Subcutaneous abdominal adipose tissue (tissue), 5 donors: Measurements from ENCODE around the gene SKAP2.

Experiments
- H3K27ac ChIP-seq: one replicate; pipeline ENCODE4 v1.7.0; 2013; ENCODE audit warnings: low read depth, mild to moderate bottlenecking, inconsistent platforms, low read length, moderate library complexity
- H3K27me3 ChIP-seq, 5 donors: one replicate each; pipeline ENCODE4 v1.7.0; 2013; ENCODE audit warnings: low read length in 5 of 5, inconsistent platforms in 1 of 5; ENCODE audit not compliant: control insufficient read depth in 5 of 5, insufficient read depth in 4 of 5
- H3K36me3 ChIP-seq, 5 donors: one replicate each; pipeline ENCODE4 v1.7.0; 2013; ENCODE audit warnings: low read length in 5 of 5; ENCODE audit not compliant: control insufficient read depth in 5 of 5, insufficient read depth in 5 of 5
- H3K4me1 ChIP-seq, 5 donors: one replicate each; pipeline ENCODE4 v1.7.0; 2013; ENCODE audit warnings: low read length in 5 of 5, mild to moderate bottlenecking in 3 of 5, moderate library complexity in 1 of 5; ENCODE audit not compliant: control insufficient read depth in 5 of 5, insufficient read depth in 5 of 5
- H3K4me3 ChIP-seq, 5 donors: one replicate each; pipeline ENCODE4 v1.7.0; 2013; ENCODE audit warnings: low read length in 5 of 5, low read depth in 1 of 5
- H3K9ac ChIP-seq, 5 donors: one replicate each; pipeline ENCODE4 v1.7.0; 2013; ENCODE audit warnings: low read length in 5 of 5, mild to moderate bottlenecking in 4 of 5, moderate library complexity in 3 of 5
- H3K9me3 ChIP-seq, 5 donors: one replicate each; pipeline ENCODE4 v1.7.0; 2013; ENCODE audit warnings: low read length in 5 of 5; ENCODE audit not compliant: control insufficient read depth in 5 of 5
- donor health status: healthy.
- donor health status: healthy.
- donor health status: healthy.
- donor health status: healthy.
- donor health status: healthy.

The SKAP2 gene

DNA sequence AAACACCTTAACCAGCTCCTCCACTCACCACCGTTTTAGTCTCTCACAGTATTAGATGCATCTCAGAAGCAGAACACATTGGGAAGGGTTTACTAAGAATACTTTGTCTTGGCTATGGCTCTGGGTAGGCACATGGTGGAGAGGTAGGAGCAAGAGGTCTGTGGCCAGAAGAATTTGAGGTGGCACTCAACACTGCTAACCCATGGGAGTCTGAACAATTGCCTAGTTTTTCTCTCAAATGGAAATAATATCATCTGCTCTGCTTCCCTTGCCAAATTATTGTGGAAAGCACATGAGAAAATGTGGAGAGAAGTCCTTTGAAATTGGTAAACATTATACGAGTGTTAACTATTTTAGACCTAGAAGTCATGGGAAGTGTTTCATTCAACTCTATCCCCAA, 214.3 kb downstream of the SKAP2 start:
- Histone ChIP-seq H3K4me1 (peaks cover 0 to 18% (median 14%) of the 10 kb centered on the region in 5 donors), H3K36me3 (peaks cover 0 to 3% (median 0%) of the 10 kb centered on the region in 5 donors), H3K4me3 (no peak overlapping the region), H3K27me3 (no peaks in the 10 kb centered on the region), H3K9me3 (no peaks in the 10 kb centered on the region), H3K27ac (no peak overlapping the region), H3K9ac (no peak overlapping the region)

DNA sequence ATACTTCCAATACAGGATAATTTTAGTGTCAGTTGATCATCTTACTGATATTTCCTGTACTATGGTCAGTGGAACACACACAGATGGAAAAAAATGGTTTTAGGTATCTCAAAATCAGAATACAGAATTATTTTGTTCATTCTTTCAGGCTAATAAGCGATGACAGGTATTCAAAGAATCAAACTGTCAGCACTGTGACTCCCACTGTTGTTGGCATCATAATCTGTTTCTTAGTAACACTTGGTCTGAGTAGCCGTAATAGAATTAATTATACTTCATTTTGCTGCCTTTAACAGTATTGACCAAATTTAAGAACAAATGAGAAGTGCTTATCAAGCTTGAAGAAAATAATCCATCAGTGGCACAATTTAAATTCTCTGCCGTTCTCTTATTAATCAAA, 215.0 kb downstream of the SKAP2 start:
- H3K9ac ChIP-seq: no peak overlapping the region

DNA sequence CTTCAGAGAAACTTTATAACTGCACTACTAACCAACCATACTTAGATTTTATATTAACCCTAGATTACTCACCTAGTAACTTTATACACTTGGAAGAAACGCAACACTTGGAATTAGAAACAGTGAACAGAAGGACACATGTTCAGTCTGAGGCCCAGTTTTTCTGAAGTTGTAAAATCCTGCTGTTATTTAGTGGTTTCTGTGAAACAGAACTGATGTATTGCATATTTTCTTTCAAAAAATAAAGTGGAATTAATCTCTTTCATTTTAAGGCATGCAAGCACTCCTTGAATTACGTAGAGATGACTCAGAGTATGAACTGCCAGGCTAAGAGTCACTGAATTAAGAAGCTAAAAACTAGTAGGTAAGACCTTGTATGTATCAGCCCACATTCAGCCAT, 215.8 kb downstream of the SKAP2 start:
- peaks cover 0 to 8% (median 4%) of the 10 kb centered on the region in 5 donors for H3K4me1 ChIP-seq
- no peaks in the 10 kb centered on the region for H3K27me3 ChIP-seq
- H3K9me3 ChIP-seq: no peaks in the 10 kb centered on the region
- no peak overlapping the region for H3K4me3 ChIP-seq
- no peak overlapping the region for H3K9ac ChIP-seq
- no peak overlapping the region for H3K27ac ChIP-seq
- H3K36me3 ChIP-seq: peaks cover 0 to 3% (median 0%) of the 10 kb centered on the region in 5 donors

More for the DNA sequence above, 215.0 kb downstream of the SKAP2 start:
- Histone ChIP-seq H3K36me3 (peaks cover 0 to 3% (median 0%) of the 10 kb centered on the region in 5 donors), H3K27ac (no peak overlapping the region), H3K27me3 (no peaks in the 10 kb centered on the region), H3K4me1 (peaks cover 0 to 16% (median 12%) of the 10 kb centered on the region in 5 donors), H3K9me3 (no peaks in the 10 kb centered on the region), H3K4me3 (no peak overlapping the region)

DNA sequence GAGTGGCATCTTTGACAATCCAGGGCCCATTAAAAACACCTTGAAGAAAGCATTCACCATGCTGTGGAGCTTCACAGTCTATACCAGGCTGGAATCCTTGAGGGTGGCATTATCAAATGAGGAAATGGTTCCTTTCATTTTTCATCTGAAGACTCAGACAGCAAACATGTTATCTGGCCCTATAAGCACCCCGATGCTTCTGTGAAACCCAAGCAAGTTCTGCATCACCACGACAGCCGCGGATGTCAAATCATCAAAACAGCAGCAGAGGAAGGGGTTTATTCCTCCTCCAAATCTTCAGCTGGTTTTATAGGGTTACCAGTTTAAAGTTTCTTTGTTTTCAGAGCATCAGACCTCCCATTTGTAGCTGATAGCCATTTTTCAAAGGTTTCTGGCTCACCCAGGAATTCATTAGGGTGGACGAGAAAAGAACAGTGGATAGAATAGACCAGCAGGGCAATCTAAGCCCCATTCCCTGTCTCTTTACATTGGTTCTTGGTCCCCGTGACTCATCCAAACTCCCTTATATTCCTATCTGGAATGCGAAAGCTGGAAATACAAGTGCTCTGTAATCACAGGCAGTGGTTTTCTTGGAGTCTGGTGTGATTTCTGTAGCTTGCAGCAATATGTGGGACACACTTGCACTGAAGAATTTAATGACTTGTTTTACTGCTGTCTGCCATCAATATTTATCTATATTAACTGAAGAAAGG, 217.9 kb downstream of the SKAP2 start:
- Histone ChIP-seq H3K27ac (no peak overlapping the region), H3K4me3 (no peak overlapping the region), H3K36me3 (no peaks in the 10 kb centered on the region), H3K9ac (no peak overlapping the region), H3K27me3 (no peaks in the 10 kb centered on the region), H3K4me1 (peaks cover 0 to 7% (median 0%) of the 10 kb centered on the region in 5 donors), H3K9me3 (no peaks in the 10 kb centered on the region)

DNA sequence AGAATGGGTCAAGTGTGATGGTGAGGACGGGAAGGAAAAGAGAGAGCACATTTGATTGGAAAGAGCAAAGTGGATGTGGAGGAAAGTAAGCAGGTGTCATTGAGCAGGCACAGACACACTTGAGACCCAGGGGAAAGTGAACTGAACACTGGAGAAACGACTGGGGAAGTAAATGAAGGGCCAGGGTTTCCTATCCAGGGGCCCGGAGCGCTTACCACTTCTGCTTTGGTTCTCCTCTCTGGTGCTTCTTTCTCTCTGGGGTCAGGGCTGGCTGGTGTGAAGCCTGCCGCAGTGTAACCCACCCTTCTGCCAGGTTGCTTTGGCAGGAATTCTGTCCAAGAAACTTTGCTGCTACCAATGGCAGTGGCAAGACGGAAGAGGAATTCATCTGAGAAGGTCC, 219.3 kb downstream of the SKAP2 start:
- Histone ChIP-seq H3K4me3 (no peak overlapping the region), H3K9me3 (no peaks in the 10 kb centered on the region), H3K27me3 (no peaks in the 10 kb centered on the region), H3K36me3 (no peaks in the 10 kb centered on the region), H3K27ac (no peak overlapping the region), H3K4me1 (no peaks in the 10 kb centered on the region), H3K9ac (no peak overlapping the region)

DNA sequence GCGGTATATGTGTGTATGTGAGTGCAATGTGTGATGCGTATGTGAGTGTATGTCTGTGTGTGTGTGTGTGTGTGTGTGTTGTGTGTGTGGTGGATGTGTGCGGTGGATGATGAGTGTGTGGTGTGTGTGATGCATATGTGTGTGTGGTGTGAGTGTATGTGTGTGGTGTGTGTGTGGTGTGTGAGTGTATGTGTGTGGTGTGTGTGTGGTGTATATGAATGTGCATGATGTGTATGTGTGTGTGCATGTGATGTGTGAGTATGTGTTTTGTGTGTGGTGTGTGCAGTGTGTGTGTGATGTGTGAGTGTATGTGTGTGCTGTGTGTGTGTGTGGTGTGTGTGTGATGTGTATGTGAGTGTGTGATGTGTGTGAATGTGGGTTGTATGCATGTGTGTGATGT, 222.0 kb downstream of the SKAP2 start:
- no peak overlapping the region for H3K4me3 ChIP-seq
- no peaks in the 10 kb centered on the region for H3K4me1 ChIP-seq
- H3K27me3 ChIP-seq: no peaks in the 10 kb centered on the region
- H3K9ac ChIP-seq: no peak overlapping the region
- no peaks in the 10 kb centered on the region for H3K9me3 ChIP-seq
- no peak overlapping the region for H3K27ac ChIP-seq
- no peaks in the 10 kb centered on the region for H3K36me3 ChIP-seq

DNA sequence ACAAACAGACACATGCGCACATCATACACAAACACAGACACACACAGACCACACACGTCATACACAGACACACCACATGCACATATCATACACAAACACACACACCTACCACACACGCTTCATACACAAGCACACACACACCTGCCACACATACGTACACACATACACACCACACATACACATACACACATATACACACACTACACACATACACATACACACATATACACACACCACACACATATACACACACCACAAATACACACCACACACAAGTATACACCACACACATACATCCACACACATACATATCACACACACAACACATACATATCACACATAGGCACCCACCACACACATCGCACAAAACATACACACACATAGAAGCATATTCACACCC, 224.7 kb downstream of the SKAP2 start:
- H3K4me1 ChIP-seq: no peaks in the 10 kb centered on the region
- no peak overlapping the region for H3K27ac ChIP-seq
- H3K9ac ChIP-seq: no peak overlapping the region
- no peak overlapping the region for H3K4me3 ChIP-seq
- no peaks in the 10 kb centered on the region for H3K9me3 ChIP-seq
- no peaks in the 10 kb centered on the region for H3K36me3 ChIP-seq
- H3K27me3 ChIP-seq: no peaks in the 10 kb centered on the region

DNA sequence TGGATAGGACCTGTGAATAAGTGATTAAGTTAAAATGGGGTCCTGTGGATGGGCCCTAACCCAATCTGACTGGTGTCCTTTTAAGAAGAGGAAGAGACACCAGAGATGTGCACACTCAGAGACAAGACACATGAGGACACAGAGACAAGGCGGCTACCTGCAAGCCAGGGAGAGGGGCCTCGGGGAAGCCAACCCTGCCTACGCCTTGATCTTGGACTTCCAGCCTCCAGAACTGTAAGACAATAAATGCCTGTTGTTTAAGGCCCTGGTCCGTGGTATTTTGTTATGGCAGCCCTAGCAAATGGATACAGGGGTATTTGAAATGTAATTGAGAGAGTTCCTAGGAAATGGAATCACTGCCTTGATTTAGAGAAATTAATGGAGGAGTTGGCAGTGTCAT, 225.3 kb downstream of the SKAP2 start:
- Histone ChIP-seq H3K27me3 (no peaks in the 10 kb centered on the region), H3K4me3 (no peak overlapping the region), H3K9ac (no peak overlapping the region), H3K27ac (no peak overlapping the region), H3K36me3 (no peaks in the 10 kb centered on the region), H3K9me3 (no peaks in the 10 kb centered on the region), H3K4me1 (no peaks in the 10 kb centered on the region)

DNA sequence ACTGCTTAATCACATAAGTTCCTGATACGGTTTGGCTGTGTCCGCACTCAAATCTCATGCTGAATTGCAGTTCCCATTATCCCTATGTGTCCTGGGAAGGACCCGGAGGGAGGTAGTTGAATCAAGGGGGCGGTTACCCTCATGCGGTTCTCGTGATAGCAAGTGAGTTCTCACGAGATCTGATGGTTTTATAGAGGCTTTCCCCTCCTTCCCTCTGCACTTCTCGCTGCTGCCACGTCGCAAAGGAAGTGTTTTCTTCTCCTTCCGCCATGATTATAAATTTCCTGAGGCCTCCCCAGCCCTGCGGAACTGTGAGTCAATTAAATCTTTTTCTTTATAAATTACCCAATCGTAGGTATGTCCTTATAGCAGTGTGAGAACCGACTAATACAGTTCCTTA, 226.2 kb downstream of the SKAP2 start:
- Histone ChIP-seq H3K36me3 (no peaks in the 10 kb centered on the region), H3K27ac (no peak overlapping the region), H3K4me1 (no peaks in the 10 kb centered on the region), H3K27me3 (no peaks in the 10 kb centered on the region), H3K9me3 (no peaks in the 10 kb centered on the region), H3K4me3 (no peak overlapping the region), H3K9ac (no peak overlapping the region)

DNA sequence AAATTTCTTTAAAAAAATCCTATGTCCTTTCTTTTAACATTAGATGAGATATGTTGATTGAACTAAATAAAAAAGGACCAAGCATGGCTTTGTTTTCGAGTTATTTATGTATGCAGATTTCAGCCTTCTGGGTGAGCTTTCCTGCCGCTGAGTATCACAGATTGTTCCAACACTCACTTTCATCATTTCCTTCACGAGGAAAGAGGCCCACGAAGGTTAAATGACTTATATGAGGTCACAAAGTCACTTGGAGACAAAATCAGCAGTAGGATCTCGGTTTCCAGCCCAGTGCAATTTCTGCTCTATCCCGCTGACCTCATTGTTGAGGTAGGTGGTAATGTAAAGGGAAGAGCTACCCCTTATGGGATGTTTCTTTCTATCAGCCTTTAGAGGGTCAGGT, 226.8 kb downstream of the SKAP2 start:
- Histone ChIP-seq H3K4me1 (no peaks in the 10 kb centered on the region), H3K27ac (no peak overlapping the region), H3K9me3 (no peaks in the 10 kb centered on the region), H3K27me3 (no peaks in the 10 kb centered on the region), H3K9ac (no peak overlapping the region), H3K4me3 (no peak overlapping the region), H3K36me3 (no peaks in the 10 kb centered on the region)
